ENCODE results near the gene KAZALD1. TPM values are rescaled to one million over a fixed set of nuclear protein-coding genes. Genes with fewer than 3 reads are reported as not detected.

The KAZALD1 gene
- polyA plus RNA-seq, 2 donors = 0.81 to 1.4 TPM

- H3K4me1 ChIP-seq (ENCODE audit: control insufficient read depth in 2 of 2, insufficient read depth in 2 of 2, low read length in 1 of 2) = peaks cover 0 to 5% of the 10 kb centered on the region in 2 donors
- H3K9me3 ChIP-seq (ENCODE audit: control insufficient read depth in 2 of 2, insufficient read depth in 1 of 2, low read depth in 1 of 2, low read length in 1 of 2) = no peaks in the 10 kb centered on the region
- H3K27ac ChIP-seq (ENCODE audit: low read depth in 2 of 2, low read length in 1 of 2) = no peak overlapping the region
- H3K4me3 ChIP-seq (ENCODE audit: low read depth in 1 of 2, low read length in 2 of 2) = no peak overlapping the region
- no peaks in the 10 kb centered on the region for H3K27me3 ChIP-seq (ENCODE audit: control insufficient read depth in 1 of 2, insufficient read depth in 2 of 2, low read length in 2 of 2)
- 87% methylated on average over 5 of the region's 5 CpGs for WGBS, 2 donors
- no peaks in the 10 kb centered on the region for H3K36me3 ChIP-seq (ENCODE audit: control insufficient read depth in 2 of 2, insufficient read depth in 2 of 2, low read length in 1 of 2)
Observed at GRCh38 chr10:101090597-101090996, 28.8 kb downstream of the KAZALD1 start.

GRCh38 chr10:101091546-101092290 is 29.9 kb downstream of the KAZALD1 start:
- Histone ChIP-seq H3K27me3 (ENCODE audit: control insufficient read depth in 1 of 2, insufficient read depth in 2 of 2, low read length in 2 of 2) (no peaks in the 10 kb centered on the region), H3K4me1 (ENCODE audit: control insufficient read depth in 2 of 2, insufficient read depth in 2 of 2, low read length in 1 of 2) (peaks cover 0 to 5% of the 10 kb centered on the region in 2 donors), H3K9me3 (ENCODE audit: control insufficient read depth in 2 of 2, insufficient read depth in 1 of 2, low read depth in 1 of 2, low read length in 1 of 2) (no peaks in the 10 kb centered on the region), H3K27ac (ENCODE audit: low read depth in 2 of 2, low read length in 1 of 2) (no peak overlapping the region), H3K36me3 (ENCODE audit: control insufficient read depth in 2 of 2, insufficient read depth in 2 of 2, low read length in 1 of 2) (no peaks in the 10 kb centered on the region), H3K4me3 (ENCODE audit: low read depth in 1 of 2, low read length in 2 of 2) (no peak overlapping the region)
- 53 to 57% methylated on average over 12 of the region's 12 CpGs for WGBS, 2 donors

- Histone ChIP-seq H3K27ac (ENCODE audit: low read depth in 2 of 2, low read length in 1 of 2) (no peak overlapping the region), H3K4me1 (ENCODE audit: control insufficient read depth in 2 of 2, insufficient read depth in 2 of 2, low read length in 1 of 2) (peaks cover 0 to 5% of the 10 kb centered on the region in 2 donors), H3K4me3 (ENCODE audit: low read depth in 1 of 2, low read length in 2 of 2) (no peak overlapping the region), H3K36me3 (ENCODE audit: control insufficient read depth in 2 of 2, insufficient read depth in 2 of 2, low read length in 1 of 2) (no peaks in the 10 kb centered on the region), H3K9me3 (ENCODE audit: control insufficient read depth in 2 of 2, insufficient read depth in 1 of 2, low read depth in 1 of 2, low read length in 1 of 2) (no peaks in the 10 kb centered on the region), H3K27me3 (ENCODE audit: control insufficient read depth in 1 of 2, insufficient read depth in 2 of 2, low read length in 2 of 2) (no peaks in the 10 kb centered on the region)
- 36 to 41% methylated on average over 9 of the region's 9 CpGs for WGBS, 2 donors
Observed at GRCh38 chr10:101092881-101093354, 31.1 kb downstream of the KAZALD1 start.

GRCh38 chr10:101094121-101094879 is 32.5 kb downstream of the KAZALD1 start:
- Histone ChIP-seq H3K9me3 (ENCODE audit: control insufficient read depth in 2 of 2, insufficient read depth in 1 of 2, low read depth in 1 of 2, low read length in 1 of 2) (peaks cover 0 to under 1% of the 10 kb centered on the region in 2 donors), H3K27me3 (ENCODE audit: control insufficient read depth in 1 of 2, insufficient read depth in 2 of 2, low read length in 2 of 2) (peaks cover 0 to 2% of the 10 kb centered on the region in 2 donors), H3K4me3 (ENCODE audit: low read depth in 1 of 2, low read length in 2 of 2) (no peak overlapping the region), H3K36me3 (ENCODE audit: control insufficient read depth in 2 of 2, insufficient read depth in 2 of 2, low read length in 1 of 2) (no peaks in the 10 kb centered on the region), H3K27ac (ENCODE audit: low read depth in 2 of 2, low read length in 1 of 2) (no peak overlapping the region), H3K4me1 (ENCODE audit: control insufficient read depth in 2 of 2, insufficient read depth in 2 of 2, low read length in 1 of 2) (peaks cover 0 to 5% of the 10 kb centered on the region in 2 donors)
- 64 to 68% methylated on average over 14 of the region's 14 CpGs for WGBS, 2 donors

GRCh38 chr10:101095004-101095403 is 33.2 kb downstream of the KAZALD1 start:
- H3K36me3 ChIP-seq (ENCODE audit: control insufficient read depth in 2 of 2, insufficient read depth in 2 of 2, low read length in 1 of 2) = no peaks in the 10 kb centered on the region
- peaks cover 0 to 4% of the 10 kb centered on the region in 2 donors for H3K9me3 ChIP-seq (ENCODE audit: control insufficient read depth in 2 of 2, insufficient read depth in 1 of 2, low read depth in 1 of 2, low read length in 1 of 2)
- WGBS, 2 donors = 64 to 65% methylated on average over 6 of the region's 6 CpGs
- H3K27ac ChIP-seq (ENCODE audit: low read depth in 2 of 2, low read length in 1 of 2) = no peak overlapping the region
- peaks cover 0 to 2% of the 10 kb centered on the region in 2 donors for H3K27me3 ChIP-seq (ENCODE audit: control insufficient read depth in 1 of 2, insufficient read depth in 2 of 2, low read length in 2 of 2)
- H3K4me3 ChIP-seq (ENCODE audit: low read depth in 1 of 2, low read length in 2 of 2) = no peak overlapping the region
- peaks cover 0 to 5% of the 10 kb centered on the region in 2 donors for H3K4me1 ChIP-seq (ENCODE audit: control insufficient read depth in 2 of 2, insufficient read depth in 2 of 2, low read length in 1 of 2)

- Histone ChIP-seq H3K27ac (ENCODE audit: low read depth in 2 of 2, low read length in 1 of 2) (no peak overlapping the region), H3K4me3 (ENCODE audit: low read depth in 1 of 2, low read length in 2 of 2) (no peak overlapping the region), H3K36me3 (ENCODE audit: control insufficient read depth in 2 of 2, insufficient read depth in 2 of 2, low read length in 1 of 2) (no peaks in the 10 kb centered on the region), H3K4me1 (ENCODE audit: control insufficient read depth in 2 of 2, insufficient read depth in 2 of 2, low read length in 1 of 2) (peaks cover 0 to 5% of the 10 kb centered on the region in 2 donors), H3K27me3 (ENCODE audit: control insufficient read depth in 1 of 2, insufficient read depth in 2 of 2, low read length in 2 of 2) (peaks cover 0 to 2% of the 10 kb centered on the region in 2 donors), H3K9me3 (ENCODE audit: control insufficient read depth in 2 of 2, insufficient read depth in 1 of 2, low read depth in 1 of 2, low read length in 1 of 2) (peaks cover 0 to 4% of the 10 kb centered on the region in 2 donors)
- WGBS, 2 donors = 13 to 16% methylated on average over 7 of the region's 7 CpGs
Observed at GRCh38 chr10:101095550-101096213, 33.9 kb downstream of the KAZALD1 start.

- WGBS, 2 donors = 87 to 89% methylated on average over 4 of the region's 4 CpGs
- H3K36me3 ChIP-seq (ENCODE audit: control insufficient read depth in 2 of 2, insufficient read depth in 2 of 2, low read length in 1 of 2) = no peaks in the 10 kb centered on the region
- peaks cover 0 to 2% of the 10 kb centered on the region in 2 donors for H3K27me3 ChIP-seq (ENCODE audit: control insufficient read depth in 1 of 2, insufficient read depth in 2 of 2, low read length in 2 of 2)
- H3K27ac ChIP-seq (ENCODE audit: low read depth in 2 of 2, low read length in 1 of 2) = no peak overlapping the region
- no peak overlapping the region for H3K4me3 ChIP-seq (ENCODE audit: low read depth in 1 of 2, low read length in 2 of 2)
- H3K9me3 ChIP-seq (ENCODE audit: control insufficient read depth in 2 of 2, insufficient read depth in 1 of 2, low read depth in 1 of 2, low read length in 1 of 2) = peaks cover 0 to 4% of the 10 kb centered on the region in 2 donors
- peaks cover 0 to 2% of the 10 kb centered on the region in 2 donors for H3K4me1 ChIP-seq (ENCODE audit: control insufficient read depth in 2 of 2, insufficient read depth in 2 of 2, low read length in 1 of 2)
Observed at GRCh38 chr10:101096378-101096777, 34.6 kb downstream of the KAZALD1 start.

GRCh38 chr10:101097881-101098280 is 36.1 kb downstream of the KAZALD1 start:
- peaks cover 0 to 4% of the 10 kb centered on the region in 2 donors for H3K9me3 ChIP-seq (ENCODE audit: control insufficient read depth in 2 of 2, insufficient read depth in 1 of 2, low read depth in 1 of 2, low read length in 1 of 2)
- no peaks in the 10 kb centered on the region for H3K4me1 ChIP-seq (ENCODE audit: control insufficient read depth in 2 of 2, insufficient read depth in 2 of 2, low read length in 1 of 2)
- H3K27ac ChIP-seq (ENCODE audit: low read depth in 2 of 2, low read length in 1 of 2) = no peak overlapping the region
- H3K4me3 ChIP-seq (ENCODE audit: low read depth in 1 of 2, low read length in 2 of 2) = no peak overlapping the region
- H3K36me3 ChIP-seq (ENCODE audit: control insufficient read depth in 2 of 2, insufficient read depth in 2 of 2, low read length in 1 of 2) = no peaks in the 10 kb centered on the region
- 56% methylated on average over 4 of the region's 4 CpGs for WGBS, 2 donors
- peaks cover 0 to 2% of the 10 kb centered on the region in 2 donors for H3K27me3 ChIP-seq (ENCODE audit: control insufficient read depth in 1 of 2, insufficient read depth in 2 of 2, low read length in 2 of 2)

GRCh38 chr10:101099901-101100300 is 38.1 kb downstream of the KAZALD1 start:
- Histone ChIP-seq H3K27me3 (ENCODE audit: control insufficient read depth in 1 of 2, insufficient read depth in 2 of 2, low read length in 2 of 2) (peaks cover 0 to 2% of the 10 kb centered on the region in 2 donors), H3K4me3 (ENCODE audit: low read depth in 1 of 2, low read length in 2 of 2) (no peak overlapping the region), H3K27ac (ENCODE audit: low read depth in 2 of 2, low read length in 1 of 2) (no peak overlapping the region), H3K4me1 (ENCODE audit: control insufficient read depth in 2 of 2, insufficient read depth in 2 of 2, low read length in 1 of 2) (no peaks in the 10 kb centered on the region), H3K9me3 (ENCODE audit: control insufficient read depth in 2 of 2, insufficient read depth in 1 of 2, low read depth in 1 of 2, low read length in 1 of 2) (peaks cover 0 to 4% of the 10 kb centered on the region in 2 donors), H3K36me3 (ENCODE audit: control insufficient read depth in 2 of 2, insufficient read depth in 2 of 2, low read length in 1 of 2) (no peaks in the 10 kb centered on the region)
- 56 to 65% methylated on average over 6 of the region's 6 CpGs for WGBS, 2 donors
